Fibroblast of skin of scalp (primary cell): ENCODE measurements around the gene PIANP.

Experiments
- DNase-seq: peaks from one replicate; pipeline ENCODE4 v3.0.0-alpha.2; 2013

Gene PIANP

DNA sequence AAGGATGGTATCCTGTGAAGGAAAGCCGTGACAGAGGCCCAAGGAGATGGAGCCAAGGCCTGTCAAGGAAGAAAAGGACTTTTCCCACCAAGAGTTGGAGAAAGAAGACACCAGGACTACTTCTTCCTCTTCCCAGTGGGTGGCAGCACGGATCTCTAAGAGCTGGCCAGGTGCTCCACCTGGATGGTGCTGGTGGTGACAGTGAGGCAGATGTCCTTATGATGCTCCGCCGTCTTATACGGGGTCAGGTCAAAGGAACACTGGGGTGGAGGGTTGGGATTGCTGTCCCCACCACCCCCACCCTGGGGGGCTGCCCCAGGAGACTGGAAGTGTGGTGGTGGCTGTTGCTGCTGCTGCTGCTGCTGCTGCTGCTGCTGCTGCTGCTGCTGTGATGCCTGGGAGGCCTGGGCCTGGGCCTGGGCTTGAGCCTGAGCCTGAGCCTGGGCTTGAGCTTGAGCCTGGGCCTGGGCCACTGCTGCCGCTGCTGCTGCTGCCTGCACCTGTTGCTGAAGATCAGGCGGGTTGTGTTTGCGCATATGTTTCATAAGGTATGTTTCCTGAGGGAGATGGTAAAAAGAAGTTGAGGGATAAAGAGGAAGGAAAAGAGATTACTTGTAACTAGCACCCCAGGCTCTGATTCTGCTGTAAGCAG is 32.9 kb downstream of the PIANP start:
- no peak for DNase-seq

GRCh38 chr12:6666211-6666610 is 34.4 kb downstream of the PIANP start:
- no peak for DNase-seq

DNA sequence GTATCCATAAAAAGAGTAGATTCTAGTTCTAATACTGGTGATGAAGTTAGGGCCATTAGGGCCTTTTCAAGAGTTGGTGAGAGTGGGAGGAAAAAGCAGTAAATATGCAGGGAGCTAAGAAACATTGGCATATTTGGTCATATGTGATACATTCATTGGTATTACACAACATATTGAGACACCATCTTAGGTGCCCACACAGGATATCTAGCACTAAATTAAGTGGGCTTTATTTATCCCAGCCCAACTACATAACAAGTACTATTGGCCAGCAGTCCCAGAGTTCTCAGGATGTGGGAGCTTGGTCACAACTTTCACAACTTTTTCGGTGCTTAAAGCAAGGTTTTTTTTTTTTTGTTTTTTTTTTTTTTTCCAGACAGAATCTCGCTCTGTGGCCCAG is 35.7 kb downstream of the PIANP start:
- DNase-seq: no peak

GRCh38 chr12:6662906-6663742 is 37.5 kb downstream of the PIANP start, which contains the start of gene ING4:
ING4 (minus strand) TSS chr12:6663119; CDS start chr12:6663101, 18 bp downstream.
- DNase-seq: peak; percentile 100

GRCh38 chr12:6662602-6662905 is 38.1 kb downstream of the PIANP start:
- no peak for DNase-seq

DNA sequence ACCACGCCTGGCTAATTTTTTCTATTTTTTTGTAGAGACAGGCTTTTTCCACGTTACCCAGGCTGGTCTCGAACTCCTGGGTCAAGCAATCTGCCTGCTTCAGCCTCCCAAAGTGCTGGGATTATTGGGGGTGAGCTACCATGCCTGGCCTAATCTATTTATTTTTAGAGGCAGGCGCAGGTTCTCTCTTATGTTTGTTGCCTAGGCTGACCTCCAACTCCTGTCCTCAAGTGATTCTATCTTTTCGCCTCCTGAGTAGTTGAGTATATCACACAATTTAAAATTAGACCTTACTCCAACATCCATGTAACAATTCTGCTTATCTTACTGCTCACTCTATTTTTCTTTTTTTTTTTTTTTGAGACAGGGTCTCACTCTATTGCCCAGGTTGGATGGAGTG is 46.6 kb downstream of the PIANP start:
- DNase-seq: no peak

- no peak for DNase-seq
Observed at GRCh38 chr12:6653342-6653741, 47.3 kb downstream of the PIANP start.

GRCh38 chr12:6652391-6652790 is 48.2 kb downstream of the PIANP start:
- DNase-seq: no peak

GRCh38 chr12:6650832-6651231 is 49.8 kb downstream of the PIANP start:
- no peak for DNase-seq

DNA sequence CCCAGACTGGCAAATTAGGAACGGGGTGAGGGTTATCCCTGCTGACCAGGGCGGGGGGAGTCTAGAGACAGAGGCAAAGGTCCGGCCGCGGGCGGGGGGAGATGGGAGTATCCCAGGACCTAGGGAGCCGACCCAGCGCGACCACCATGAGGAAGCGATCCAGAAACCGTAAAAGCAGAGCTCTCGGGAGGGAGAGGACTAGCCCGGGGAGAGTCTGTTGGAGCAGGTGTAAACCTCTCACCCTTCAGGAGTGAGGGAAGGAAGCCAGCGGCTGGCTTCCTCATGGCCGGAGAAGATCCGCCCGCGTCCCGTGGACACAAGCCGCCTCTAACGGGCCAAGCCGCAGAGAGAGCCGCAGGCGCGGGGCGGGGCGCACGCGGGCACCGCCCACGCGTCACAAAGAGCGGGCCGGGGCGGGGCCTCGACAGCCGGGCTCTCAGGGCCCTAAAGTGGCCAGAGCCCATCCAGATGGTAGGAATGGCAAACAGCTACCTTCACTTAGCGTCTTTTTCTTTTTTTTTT is 53.5 kb downstream of the PIANP start, which contains the start of gene ACRBP:
Gene ACRBP (minus strand): TSS at position 350 of the 522 bp plus-strand sequence. CDS start 66 bp downstream, at position 284.
- DNase-seq: peak; percentile 51

DNA sequence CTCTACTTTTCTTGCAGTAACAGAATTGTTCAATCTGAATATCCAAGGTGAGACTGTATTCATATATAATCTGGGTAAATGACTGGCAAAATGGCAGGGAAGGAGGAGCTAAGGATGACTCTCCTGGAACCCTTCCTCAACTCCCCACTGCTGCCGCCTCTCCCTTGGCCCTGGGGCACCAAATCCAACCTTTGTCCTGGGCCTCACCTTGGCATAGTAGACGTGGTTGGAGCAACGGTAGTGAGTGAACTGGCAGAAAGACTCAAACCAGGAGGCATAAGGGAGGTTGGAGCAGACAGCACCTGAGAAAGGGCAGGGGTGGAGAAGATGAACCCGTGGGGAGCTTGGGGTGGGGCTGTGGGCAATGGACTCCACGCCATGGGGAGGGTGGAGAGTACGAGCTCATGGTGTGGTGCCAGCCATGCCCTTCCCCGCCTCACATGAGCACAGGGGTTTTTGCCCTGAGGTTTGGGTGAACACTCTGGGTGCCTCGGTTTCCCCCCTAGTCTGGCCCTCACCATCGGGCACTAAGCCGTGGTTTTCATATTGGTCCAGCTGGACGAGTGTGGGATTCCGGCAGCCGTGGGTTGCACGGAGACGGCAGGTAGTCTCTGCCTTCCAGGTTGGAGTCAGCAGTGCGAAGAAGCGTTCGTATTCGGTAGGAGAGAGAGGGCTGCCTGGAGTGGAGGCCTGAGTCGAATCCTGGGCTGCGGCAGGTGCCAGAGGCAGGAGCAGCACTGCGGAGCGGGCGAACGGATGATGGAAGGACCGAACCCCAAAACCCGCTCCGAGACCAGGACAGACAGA is 54.1 kb downstream of the PIANP start:
- no peak for DNase-seq

GRCh38 chr12:6644903-6645302 is 55.7 kb downstream of the PIANP start:
- peak; percentile 29 for DNase-seq

DNA sequence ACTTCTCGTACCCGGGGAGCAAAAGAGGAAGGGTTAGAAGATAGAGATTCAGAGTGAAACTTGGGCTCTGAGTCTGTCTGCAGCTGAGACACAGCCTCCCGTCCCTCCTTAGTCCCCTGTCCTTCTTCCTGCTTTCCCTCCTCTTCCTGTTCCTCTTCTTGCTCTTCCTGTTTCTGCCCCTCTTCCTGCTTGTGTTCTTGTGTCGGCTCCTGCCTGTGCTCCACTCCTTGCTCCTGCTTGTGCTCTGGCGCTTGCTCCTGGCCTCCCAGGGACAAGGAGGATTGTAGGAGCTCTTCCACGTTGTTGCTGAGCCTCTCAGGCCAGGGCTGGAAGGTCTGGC is 56.4 kb downstream of the PIANP start:
- DNase-seq: no peak
